Left lobe of liver (tissue), 2 donors: ENCODE results near the gene PCLAF. TPM values are rescaled to one million over a fixed set of nuclear protein-coding genes. Genes with fewer than 3 reads are reported as not detected.
"Not testable (repeated sequence)": the region's sequence is repeated elsewhere in the genome, so short reads cannot be mapped to it uniquely, and the experiment has no call there.

Source experiments
- ATAC-seq: fragments of 200-7000 bp; cut with Tn5 transposase; one replicate; pipeline ENCODE4 v1.9.1; 2020; ENCODE audit warnings: mild to moderate bottlenecking, moderate library complexity
- DNase-seq: peaks from one replicate; pipeline ENCODE4 v3.0.0-alpha.2; 2020; ENCODE audit warnings: low spot score
- total RNA-seq: library from RNA; stranded (reverse); gene quantifications from one replicate; pipeline ENCODE4 v1.2.1, GENCODE V29; 2021
- donor health status: DM: no; HTN: no; CAD: no; lungs with moderate emphysema.
- donor health status: DM: no; HTN: yes; CAD: no.

Gene PCLAF, protein sequence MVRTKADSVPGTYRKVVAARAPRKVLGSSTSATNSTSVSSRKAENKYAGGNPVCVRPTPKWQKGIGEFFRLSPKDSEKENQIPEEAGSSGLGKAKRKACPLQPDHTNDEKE
- 3.1 TPM for total RNA-seq

DNA sequence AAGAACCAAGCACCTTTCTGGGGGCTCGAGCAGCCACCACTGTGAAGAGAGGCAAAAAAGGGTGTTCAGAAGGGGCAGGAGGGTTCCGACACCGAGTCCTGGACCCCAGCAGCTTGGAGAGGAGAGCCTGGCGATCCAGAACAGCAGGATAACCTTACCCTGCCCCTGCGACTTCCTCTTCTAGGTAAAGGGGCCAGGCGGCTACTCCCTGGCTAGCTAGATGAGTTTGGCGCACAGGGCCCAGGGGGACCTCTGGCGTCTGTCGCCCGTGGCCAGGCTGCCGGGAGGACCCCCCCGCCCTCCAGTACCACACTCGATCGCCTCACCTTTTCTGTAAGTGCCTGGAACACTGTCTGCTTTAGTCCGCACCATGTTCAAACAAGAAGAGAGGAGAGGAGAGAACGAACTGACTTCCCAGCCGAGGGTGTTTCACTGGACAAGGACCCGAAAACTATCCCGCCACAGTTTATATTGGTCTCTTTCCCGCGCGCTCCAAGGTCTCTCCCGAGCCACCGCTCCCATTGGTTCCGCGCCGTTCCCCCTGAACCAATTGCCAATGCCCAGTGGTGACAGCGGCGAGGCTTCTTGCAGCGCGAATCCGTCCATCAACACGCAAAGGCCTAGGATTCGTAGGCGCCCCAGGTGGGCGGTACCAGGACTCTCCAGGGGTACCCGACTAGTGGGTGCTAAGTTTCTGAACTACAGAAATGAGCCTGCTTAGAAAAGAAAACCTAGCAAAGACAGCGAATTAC is at the start of gene PCLAF:
Gene PCLAF, minus strand, starts transcription at position 442 of the 752 bp plus-strand sequence. Its CDS starts 70 bp downstream, at position 372.
- peak; percentile 90 for DNase-seq
- ATAC-seq, result peak; percentile 100

DNA sequence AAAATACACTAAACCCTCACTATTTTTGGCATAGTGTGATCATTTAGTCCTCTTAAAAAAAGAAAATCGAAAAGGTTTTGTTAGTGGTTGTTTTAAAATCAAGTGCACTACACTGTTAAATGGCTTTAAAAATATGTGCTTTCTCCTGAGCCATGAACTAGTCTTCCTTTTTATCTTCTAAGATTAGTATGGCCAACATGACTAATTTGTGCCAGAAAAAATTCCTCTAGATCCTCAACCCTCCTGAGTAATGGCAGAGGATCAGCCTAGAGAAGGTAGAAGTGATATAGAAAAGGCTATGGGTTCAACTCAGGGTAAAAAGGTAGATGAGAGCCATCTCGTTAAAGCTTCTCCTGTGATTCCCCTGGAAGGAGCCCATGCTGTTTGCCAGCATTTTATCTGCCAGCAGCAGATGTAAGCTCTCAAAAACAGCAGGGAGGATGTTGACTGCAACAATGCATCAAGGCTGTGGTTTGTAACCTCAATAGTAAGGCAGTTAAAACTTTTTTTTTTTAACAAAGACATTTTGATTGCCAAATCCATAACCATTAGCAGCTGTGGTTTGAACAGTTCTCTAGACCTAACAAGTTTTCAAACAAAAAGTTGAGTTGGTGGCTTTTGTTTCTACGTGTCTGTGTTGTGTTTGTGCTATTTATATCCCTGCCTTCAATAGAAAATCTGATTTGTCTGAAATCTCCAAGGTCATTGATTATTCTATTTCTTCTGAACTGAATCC is 48.9 kb upstream of the PCLAF start:
- no peak for ATAC-seq
- no peak for DNase-seq

DNA sequence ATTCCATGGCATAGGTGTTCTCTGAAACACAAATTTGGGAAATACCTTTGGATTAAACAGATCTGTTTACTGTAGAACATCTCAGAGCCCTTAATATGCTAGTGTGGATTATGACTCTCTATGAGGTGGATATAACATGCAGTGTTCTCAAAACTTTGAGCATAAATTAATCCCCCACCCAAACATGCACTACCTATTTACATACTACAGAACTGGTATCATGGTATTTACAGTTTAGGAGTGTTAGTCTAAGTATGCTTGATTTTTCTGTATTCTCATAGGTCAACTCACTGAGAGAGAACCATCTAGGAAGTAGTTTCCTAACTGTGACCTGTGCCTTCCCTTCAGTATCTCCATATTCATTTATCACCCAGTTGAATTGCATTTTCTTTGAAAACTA is 48.2 kb upstream of the PCLAF start:
- DNase-seq (no peak), ATAC-seq (no peak)

DNA sequence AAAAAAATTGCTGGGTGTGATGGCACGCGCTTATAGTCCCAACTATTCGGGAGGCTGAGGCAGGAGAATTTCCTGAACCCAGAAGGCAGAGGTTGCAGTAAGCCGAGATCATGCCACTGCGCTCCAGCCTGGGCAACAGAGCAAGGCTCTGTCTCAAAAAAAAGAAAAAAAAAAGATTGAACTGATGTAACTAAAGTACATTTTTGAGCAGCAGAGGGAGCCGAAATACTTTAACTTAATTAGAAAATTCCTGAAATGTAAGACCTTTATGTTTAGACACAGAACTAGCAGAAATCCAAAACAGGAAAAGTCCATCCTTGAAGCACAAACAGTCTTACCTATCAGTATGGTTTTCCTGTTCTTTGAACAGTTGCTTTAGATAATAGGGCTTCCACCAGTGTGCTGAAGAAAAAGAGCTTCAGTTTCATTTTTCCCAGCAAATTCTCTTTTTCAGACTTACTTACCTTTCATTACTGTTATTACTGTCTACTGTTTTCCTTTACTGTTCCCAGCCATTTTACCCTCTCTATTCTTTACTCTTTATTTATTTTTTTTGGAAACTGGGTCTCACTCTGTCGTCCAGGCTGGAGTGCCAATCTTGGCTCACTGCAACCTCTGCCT is 45.7 kb upstream of the PCLAF start:
- ATAC-seq (peak; percentile 66), DNase-seq (no peak)

DNA sequence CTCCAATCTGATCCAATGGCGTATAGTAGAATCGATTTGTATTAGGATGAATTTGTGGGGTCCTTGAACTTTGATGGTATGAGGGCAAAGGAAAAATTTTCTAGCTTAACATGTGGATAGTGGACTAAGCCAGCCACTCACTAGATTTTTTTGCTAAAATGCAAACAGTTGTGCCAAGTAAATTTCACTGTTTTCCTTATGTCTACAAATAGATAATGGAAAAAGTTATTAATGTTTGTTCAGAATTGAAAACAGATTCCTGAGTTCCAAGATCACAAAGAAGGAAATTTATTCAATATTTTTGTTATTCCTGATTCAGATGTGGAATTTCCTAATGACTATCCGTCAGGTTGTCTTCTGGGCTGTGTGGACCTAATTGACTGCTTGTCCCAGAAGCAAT is 44.0 kb upstream of the PCLAF start:
- DNase-seq, result no peak
- no peak for ATAC-seq

DNA sequence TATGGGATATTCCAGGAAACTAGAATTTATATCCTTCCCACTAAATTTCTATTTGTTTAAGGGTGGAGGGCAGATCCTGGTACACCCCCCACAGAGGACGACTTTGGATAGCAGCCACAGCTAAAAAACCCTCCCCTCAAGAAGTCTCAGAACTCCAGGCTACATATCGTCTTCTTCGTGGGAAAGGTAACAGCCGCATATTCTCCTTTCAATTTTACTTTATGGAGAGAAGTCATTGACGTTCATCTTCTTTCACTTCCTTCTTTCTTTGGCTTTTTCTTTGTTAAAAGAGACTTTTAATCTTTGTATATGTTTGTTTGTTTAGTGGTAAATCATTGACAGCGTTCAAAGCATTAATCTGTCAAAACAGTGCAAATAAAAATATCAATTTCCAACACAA is 42.7 kb upstream of the PCLAF start:
- ATAC-seq, result no peak
- no peak for DNase-seq

DNA sequence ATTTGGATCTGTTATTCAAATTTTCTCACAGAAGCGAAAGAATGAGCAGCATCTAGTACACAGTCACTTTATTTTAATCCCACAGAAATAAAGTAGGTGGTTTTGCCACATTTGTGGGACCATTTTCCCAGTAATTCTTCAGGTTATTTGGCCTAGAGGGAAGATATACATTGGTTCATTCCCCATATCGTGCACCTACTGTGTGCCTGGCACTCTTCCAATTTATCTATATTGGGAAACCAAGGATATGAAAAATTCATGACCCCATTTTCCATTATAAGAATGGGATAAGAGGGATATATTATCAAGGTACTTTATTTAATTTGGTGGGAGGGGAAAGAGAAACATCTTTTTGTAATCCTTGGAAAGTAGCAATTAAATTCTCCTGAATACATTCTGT is 41.5 kb upstream of the PCLAF start:
- no peak for DNase-seq
- ATAC-seq, result no peak

DNA sequence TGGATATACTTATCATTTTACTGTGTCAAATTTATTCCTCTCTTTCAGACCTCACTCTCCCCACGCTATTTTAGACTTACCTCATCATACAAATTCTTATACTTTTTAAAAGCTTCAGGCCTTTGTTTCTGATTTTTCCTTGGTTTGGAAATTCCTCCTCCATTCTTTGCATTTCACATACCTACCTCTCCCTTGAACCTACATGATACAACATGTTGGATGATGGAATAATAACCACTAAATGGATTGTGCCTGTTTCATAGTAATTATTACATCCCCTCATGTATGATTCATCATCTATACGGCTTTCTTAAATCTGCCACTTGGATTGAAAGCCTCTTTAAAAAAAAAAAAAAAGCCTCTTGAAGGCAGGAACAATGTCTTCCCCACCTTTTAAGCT is 31.0 kb upstream of the PCLAF start:
- DNase-seq, result no peak

DNA sequence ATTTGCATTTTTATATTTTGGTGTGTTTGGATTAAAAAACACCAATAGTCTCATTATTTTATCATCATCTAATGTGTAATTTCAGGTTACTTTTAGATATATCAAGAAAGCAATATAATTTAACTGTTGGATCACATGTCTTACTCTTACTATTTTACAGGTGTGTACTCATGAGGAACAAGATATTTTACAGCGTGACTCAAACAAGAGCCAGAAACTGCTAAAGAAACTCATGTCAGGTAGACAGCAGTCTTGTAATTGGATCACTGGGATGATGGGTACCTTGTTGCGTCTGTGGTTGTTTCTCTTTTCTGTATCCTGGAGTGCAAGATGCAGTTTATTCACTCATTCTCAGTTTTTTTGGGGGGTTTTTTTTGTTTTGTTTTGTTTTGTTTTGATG is 19.3 kb upstream of the PCLAF start:
- no peak for ATAC-seq
- no peak for DNase-seq

More for the DNA sequence above, 31.0 kb upstream of the PCLAF start:
- ATAC-seq, result no peak

DNA sequence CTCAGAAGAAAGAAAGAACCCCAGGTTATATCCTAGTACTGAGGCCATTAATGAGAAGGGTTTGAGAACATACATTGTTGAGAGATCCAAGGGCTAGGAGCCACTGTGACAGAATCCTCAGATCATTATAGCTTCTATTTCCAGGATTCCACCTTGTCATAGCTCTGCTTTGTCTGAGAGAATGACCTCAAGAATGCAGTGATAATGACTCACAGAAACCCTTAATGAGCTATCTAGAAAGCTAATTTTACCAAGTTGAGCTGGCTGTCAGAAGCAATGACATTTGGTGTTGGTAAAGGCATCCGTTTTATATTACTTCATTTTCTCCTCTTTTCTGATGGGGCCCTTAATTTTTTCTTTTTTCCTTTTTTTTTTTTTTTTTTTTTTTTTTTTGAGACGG is 17.3 kb upstream of the PCLAF start:
- ATAC-seq (no peak), DNase-seq (no peak)

DNA sequence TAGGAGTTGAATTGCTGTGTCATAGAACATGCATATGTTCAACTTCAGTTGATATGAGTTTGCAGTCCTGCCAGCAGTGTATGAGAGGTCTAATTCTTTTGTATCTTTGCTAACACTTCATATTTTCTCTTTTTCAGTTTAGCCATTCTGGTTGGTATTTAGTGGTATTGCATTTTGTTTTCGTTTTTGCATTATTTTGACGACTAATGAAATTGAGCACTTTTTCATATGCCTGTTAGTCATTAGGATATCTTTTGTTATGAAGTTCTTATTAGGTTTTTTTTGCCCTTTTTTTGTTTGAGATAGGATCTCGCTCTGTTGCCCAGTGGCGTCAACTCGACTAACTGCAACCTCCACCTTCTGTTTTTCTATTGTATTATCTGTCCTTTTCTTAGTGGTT is 15.5 kb upstream of the PCLAF start:
- ATAC-seq, result no peak
- DNase-seq, result no peak

DNA sequence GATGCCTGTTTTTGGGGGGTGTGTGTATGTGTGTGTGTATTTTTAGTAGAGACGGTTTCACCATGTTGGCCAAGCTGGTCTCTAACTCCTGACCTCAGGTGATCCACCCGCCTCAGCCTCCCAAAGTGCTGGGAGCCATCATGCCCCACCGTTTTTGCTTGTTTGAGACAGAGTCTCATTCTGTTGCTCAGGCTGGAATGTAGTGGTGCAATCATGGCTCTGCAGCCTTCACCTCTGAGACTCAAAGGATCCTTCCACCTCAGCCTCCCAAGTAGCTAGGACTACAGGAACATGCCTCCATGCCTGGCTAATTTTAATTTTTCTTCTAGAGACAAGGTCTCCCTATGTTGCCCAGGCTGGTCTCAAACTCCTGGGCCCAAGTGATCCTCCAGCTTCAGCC is 11.2 kb upstream of the PCLAF start:
- not testable (repeated sequence) for ATAC-seq, DNase-seq

DNA sequence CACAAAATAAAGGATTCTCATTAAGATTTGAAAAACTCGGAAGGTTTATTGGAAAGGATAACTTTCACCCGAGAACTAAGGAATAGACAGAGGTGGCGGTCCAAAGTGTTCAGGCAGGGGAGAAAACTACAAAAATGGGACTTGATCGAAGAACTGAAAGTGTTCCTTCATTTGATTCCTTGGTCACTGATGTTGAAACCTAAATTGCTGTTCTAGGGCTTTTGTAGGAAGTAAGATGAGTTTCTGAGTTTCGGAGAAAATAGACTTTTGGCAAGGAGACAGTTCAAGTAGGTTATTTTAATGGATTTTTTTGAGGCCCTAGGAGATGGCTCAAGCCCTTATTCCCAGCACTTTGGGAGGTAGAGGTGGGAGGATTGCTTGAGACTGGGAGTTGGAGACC is 7.8 kb upstream of the PCLAF start:
- ATAC-seq, result no peak
- DNase-seq, result no peak

DNA sequence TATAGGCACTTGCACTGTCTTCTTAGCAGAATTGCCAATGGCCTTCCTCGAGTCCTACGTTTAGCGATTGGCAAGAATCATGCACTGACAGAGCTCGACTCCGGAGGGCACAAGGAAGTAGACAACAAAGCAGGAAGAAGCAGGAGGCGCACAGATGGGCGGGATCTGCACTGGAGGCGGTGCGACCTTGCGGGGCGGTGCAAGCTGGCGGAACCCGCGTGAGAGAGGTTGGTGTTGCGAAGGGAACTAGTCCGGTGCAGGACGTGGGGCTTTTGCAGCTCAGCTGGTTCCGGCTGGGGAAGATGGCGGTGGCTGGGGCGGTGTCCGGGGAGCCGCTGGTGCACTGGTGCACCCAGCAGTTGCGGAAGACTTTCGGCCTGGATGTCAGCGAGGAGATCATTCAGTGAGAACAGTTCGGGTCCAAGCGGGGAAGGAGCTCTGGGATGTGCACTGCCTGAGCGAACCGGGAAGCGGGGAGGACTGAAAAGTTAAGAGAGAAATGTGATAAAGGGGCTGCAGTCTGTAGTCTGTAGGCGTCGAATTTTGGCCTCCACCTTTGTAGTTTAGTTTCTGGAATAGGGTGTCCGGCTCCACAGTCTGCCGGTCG is 6.4 kb upstream of the PCLAF start, which contains the start of gene TRIP4:
Gene TRIP4, plus strand, starts transcription at position 275 of the 607 bp plus-strand sequence. Its CDS starts 28 bp downstream, at position 303.
- ATAC-seq (peak; percentile 100), DNase-seq (peak; percentile 95)

DNA sequence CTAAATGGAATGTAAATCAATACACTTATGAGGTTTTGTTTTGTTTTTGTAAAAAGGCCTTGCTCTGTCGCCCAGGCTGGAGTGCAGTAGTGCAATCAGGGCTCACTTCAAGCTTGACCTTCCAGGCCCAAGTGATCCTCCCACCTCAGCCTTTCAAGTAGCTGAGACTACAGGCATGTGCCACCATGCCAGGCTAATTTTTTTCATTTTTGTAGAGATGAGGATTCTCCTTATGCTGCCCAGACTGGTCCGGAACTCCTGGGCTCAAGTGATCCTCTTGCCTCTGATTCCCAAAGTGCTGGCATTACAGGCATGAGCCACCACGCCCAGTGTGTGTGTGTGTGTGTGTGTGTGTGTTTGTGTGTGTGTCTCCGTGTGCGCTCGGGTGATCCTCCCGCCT is 5.0 kb upstream of the PCLAF start:
- DNase-seq (no peak), ATAC-seq (no peak)

DNA sequence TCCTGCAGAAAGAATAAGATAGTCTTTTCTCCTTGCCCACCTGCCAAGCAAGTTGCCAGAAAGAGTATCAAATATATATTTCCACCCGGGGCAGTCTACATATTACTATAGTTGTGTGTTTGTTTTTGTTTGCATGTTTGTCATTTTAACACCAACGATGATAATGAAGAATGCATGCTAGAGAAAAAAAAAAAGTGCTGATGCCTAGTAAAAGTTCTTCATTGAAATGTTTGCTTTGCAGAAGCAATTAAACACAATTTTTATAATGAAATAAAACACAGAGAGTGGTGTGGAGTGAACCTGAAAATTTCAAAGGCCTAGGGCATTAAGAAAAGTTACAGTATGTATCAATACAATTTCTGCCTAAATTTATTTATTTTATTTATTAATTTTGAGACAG is 2.5 kb upstream of the PCLAF start:
- no peak for DNase-seq
- ATAC-seq, result no peak

DNA sequence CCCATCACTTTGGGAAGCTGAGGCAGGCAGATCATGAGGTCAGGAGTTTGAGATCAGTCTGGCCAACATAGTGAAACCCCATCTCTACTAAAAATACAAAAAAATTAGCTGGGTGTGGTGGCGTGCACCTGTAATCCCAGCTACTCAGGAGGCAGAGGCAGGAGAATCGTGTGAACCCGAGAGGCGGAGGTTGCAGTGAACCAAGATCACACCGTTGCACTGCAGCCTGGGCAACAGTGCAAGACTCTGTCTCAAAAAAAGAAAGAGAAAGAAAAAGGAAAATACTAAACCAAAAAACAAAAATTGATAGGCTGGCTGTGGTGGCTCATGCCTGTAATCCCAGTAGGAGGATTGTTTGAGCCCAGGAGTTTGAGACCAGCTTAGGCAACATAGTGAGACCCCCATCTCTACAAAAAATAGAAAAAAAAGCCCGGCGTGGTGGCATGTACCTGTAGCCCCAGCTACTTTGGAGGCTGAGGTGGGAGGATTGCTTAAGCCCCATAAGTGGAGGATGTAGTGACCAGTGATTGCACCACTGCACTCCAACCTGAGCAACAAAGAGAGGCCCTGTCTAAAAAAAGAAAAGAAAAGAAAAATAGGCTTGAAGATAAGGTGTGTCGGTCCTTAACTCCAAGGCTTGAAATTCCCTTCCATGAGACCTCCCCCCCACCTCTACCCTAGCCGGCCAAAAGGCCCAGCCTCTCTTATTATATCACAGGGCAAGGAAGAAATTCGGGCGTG is 941 bp downstream of the PCLAF start:
- ATAC-seq, DNase-seq: not testable (repeated sequence)

DNA sequence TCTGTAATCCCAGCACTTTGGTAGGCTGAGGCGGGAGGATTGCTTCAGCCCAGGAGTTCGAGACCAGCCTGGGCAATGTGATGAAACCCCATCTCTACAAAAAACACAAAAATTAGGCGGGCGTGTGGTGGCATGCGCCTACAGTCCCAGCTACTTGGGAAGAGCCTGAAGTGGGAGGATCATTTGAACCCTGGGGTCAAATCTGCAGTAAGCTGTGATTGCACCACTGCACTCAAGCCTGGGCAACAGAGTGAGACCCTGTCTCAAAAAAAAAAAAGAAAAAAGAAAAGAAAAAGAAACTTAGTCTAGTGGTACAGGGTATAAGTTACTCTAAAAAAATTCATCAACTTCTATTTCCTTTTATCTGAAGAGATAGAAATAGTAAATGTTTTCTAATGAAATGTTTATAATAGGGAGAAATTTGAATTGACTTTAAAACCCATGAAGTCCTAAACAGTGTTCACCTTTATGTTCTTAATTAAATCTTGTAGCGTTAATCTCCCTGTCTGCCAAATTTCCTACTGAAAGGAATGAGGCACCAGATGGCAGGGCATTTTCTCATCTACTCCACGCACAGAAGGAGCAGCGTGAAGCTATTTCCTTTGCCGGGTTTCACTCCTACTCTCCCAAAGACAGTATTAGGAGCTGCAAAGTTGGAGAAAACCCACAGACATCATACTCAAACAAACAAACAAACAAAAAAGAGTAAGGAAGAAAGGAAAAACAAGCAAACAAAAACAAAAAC is 1.9 kb downstream of the PCLAF start:
- ATAC-seq (no peak), DNase-seq (no peak)

DNA sequence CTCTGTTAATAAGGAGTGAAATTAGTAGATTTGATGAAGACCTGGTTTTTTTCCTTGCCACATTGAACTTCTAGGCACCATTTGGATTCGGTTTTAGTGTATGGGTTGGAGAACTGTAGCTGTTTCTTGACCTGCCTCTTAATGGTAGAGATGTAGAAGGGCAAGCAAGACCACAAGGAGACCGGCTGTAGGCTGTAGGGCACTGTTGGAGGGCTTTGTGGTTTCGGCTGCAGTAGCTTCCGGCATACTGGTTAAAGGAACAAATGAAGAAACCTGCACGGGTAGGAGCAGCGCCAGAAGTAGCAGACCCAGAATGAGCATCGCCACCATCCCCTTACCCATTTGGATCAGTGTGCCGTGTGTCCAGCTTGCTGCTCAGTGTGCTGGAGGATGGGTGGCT is 7.9 kb downstream of the PCLAF start:
- DNase-seq, result no peak
- ATAC-seq, result no peak

DNA sequence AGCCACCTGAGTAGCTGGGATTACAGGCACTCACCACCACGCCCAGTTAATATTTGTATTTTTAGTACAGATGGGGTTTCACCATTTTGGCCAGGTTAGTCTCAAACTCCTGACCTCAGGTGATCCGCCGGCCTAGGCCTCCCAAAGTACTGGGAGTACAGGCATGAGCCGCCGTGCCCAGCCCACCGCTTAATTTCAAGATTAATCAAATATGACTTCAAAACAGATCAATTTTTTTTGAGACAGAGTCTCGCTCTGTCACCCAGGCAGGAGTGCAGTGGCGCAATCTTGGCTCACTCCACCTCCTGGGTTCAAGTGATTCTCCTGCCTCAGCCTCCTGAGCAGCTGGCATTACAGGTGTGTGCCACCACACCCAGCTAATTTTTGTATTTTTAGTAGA is 9.9 kb downstream of the PCLAF start:
- not testable (repeated sequence) for DNase-seq, ATAC-seq
